Measurements from ENCODE around the gene NEUROD1.
A peak's percentile ranks its signal among the peaks of the same experiment; 100 is the strongest.
"Not testable (repeated sequence)": the region's sequence is repeated elsewhere in the genome, so short reads cannot be mapped to it uniquely, and the experiment has no call there.

NEUROD1 gene

GRCh38 chr2:181680055-181680936, at the start of gene NEUROD1:
TSS of gene NEUROD1 (minus strand) at chr2:181680517. CDS start at chr2:181678860, 1,657 bp downstream.
- no peak for DNase-seq (ENCODE audit: low read depth)

GRCh38 chr2:181725476-181725875, 45.2 kb upstream of the NEUROD1 start:
- no peak for DNase-seq (ENCODE audit: low read depth)

- no peak for DNase-seq (ENCODE audit: low read depth)
Observed at GRCh38 chr2:181724662-181725061, 44.3 kb upstream of the NEUROD1 start.

GRCh38 chr2:181723731-181724130, 43.4 kb upstream of the NEUROD1 start:
- DNase-seq (ENCODE audit: low read depth) = no peak

GRCh38 chr2:181715033-181715630, 34.8 kb upstream of the NEUROD1 start:
- DNase-seq (ENCODE audit: low read depth) = peak; percentile 75

- not testable (repeated sequence) for DNase-seq (ENCODE audit: low read depth)
Observed at GRCh38 chr2:181711051-181711450, 30.7 kb upstream of the NEUROD1 start.

GRCh38 chr2:181702519-181702918, 22.2 kb upstream of the NEUROD1 start:
- DNase-seq (ENCODE audit: low read depth) = not testable (repeated sequence)

GRCh38 chr2:181698223-181698622, 17.9 kb upstream of the NEUROD1 start:
- no peak for DNase-seq (ENCODE audit: low read depth)

GRCh38 chr2:181697571-181697970, 17.3 kb upstream of the NEUROD1 start:
- DNase-seq (ENCODE audit: low read depth) = no peak

GRCh38 chr2:181697126-181697525, 16.8 kb upstream of the NEUROD1 start:
- no peak for DNase-seq (ENCODE audit: low read depth)

GRCh38 chr2:181694271-181694670, 14.0 kb upstream of the NEUROD1 start:
- DNase-seq (ENCODE audit: low read depth) = no peak

GRCh38 chr2:181690860-181691259, 10.5 kb upstream of the NEUROD1 start:
- no peak for DNase-seq (ENCODE audit: low read depth)

- no peak for DNase-seq (ENCODE audit: low read depth)
Observed at GRCh38 chr2:181686576-181687185, 6.4 kb upstream of the NEUROD1 start.

GRCh38 chr2:181685150-181685688, 4.9 kb upstream of the NEUROD1 start:
- DNase-seq (ENCODE audit: low read depth) = no peak

GRCh38 chr2:181684454-181685149, 4.3 kb upstream of the NEUROD1 start:
- no peak for DNase-seq (ENCODE audit: low read depth)

- no peak for DNase-seq (ENCODE audit: low read depth)
Observed at GRCh38 chr2:181683518-181684453, 3.5 kb upstream of the NEUROD1 start.

- no peak for DNase-seq (ENCODE audit: low read depth)
Observed at GRCh38 chr2:181682795-181683517, 2.6 kb upstream of the NEUROD1 start.

- DNase-seq (ENCODE audit: low read depth) = no peak
Observed at GRCh38 chr2:181682026-181682789, 1.9 kb upstream of the NEUROD1 start.
